ENCODE data around the gene AAK1. TPM values are rescaled to one million over a fixed set of nuclear protein-coding genes. Genes with fewer than 3 reads are reported as not detected.

The AAK1 gene
- polyA plus RNA-seq, 1 donor from 2014 or later: 26.7 TPM

DNA sequence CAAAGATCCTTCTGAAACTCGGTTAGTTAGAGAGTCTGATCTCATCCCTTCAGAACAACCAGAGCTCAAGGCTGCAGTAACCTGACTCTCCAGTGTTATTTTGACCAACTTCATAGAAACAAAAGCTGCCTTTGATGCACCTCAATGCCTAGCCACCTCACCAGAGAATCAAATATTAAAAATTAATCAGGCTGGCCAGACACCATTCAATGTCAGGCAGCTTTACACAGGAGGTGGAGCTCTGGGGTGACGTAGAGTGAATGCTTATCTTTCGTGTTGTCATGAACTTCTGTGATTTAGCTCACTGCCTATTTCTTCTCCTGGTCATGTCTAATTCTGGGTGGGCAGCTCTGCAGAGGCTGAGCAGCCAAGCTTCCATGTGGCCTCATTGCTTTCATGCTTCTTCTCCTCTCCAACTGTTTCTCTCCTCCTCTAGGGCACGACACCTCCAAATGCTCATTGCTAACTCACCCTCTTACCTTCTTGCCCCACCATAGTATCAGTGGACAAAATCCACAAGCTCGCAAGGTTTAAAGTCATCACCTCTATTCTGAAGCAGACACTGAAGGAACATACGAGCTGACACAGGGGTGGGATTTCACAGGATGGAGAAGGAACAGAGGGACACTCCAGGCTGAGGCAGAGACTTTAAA lies 39.4 kb downstream of the AAK1 start:
- Histone ChIP-seq H3K79me2 (replicated peaks; ENCODE audit: insufficient read depth, low read length) (peaks cover 4% of the 10 kb centered on the region), H3F3A (ENCODE audit: insufficient read depth, low read length, poor library complexity, severe bottlenecking) (no peaks in the 10 kb centered on the region), H3K27me3 (ENCODE audit: insufficient read depth, low read depth, low read length) (no peaks in the 10 kb centered on the region), H3K9me3 (ENCODE audit: low read length) (no peaks in the 10 kb centered on the region), H2AFZ (ENCODE audit: low read depth, low read length) (no peak overlapping the region), H3K9me2 (ENCODE audit: insufficient read depth, low read length) (no peaks in the 10 kb centered on the region), H3K27ac (ENCODE audit: low read length) (no peak overlapping the region), H3K36me3 (ENCODE audit: insufficient read depth, low read length) (no peaks in the 10 kb centered on the region), H4K20me1 (ENCODE audit: insufficient read depth) (no peaks in the 10 kb centered on the region), H3K4me3 (ENCODE audit: low read length) (no peak overlapping the region), H3K9ac (ENCODE audit: low read length) (no peak overlapping the region), H3K4me2 (ENCODE audit: low read length) (no peak overlapping the region)
- TF ChIP-seq TAF1 (IDR thresholded peaks at IDR 0.05; ENCODE audit: low read depth) (no peak), POLR2AphosphoS5 (IDR thresholded peaks at IDR 0.05) (no peak), SMC3 (conservative IDR thresholded peaks at IDR 0.05; ENCODE audit: poor library complexity) (no peak), EZH2 (IDR thresholded peaks at IDR 0.05; ENCODE audit: borderline replicate concordance, insufficient read depth, low read length, poor library complexity, severe bottlenecking) (no peak), MXI1 (conservative IDR thresholded peaks at IDR 0.05; ENCODE audit: poor library complexity, severe bottlenecking) (no peak), CTCF (IDR thresholded peaks at IDR 0.05; ENCODE audit: poor library complexity, severe bottlenecking) (no peak), EP300 (conservative IDR thresholded peaks at IDR 0.05; ENCODE audit: poor library complexity, severe bottlenecking) (no peak), RAD21 (conservative IDR thresholded peaks at IDR 0.05) (no peak)
- TF ChIP-seq, protein P1, sequence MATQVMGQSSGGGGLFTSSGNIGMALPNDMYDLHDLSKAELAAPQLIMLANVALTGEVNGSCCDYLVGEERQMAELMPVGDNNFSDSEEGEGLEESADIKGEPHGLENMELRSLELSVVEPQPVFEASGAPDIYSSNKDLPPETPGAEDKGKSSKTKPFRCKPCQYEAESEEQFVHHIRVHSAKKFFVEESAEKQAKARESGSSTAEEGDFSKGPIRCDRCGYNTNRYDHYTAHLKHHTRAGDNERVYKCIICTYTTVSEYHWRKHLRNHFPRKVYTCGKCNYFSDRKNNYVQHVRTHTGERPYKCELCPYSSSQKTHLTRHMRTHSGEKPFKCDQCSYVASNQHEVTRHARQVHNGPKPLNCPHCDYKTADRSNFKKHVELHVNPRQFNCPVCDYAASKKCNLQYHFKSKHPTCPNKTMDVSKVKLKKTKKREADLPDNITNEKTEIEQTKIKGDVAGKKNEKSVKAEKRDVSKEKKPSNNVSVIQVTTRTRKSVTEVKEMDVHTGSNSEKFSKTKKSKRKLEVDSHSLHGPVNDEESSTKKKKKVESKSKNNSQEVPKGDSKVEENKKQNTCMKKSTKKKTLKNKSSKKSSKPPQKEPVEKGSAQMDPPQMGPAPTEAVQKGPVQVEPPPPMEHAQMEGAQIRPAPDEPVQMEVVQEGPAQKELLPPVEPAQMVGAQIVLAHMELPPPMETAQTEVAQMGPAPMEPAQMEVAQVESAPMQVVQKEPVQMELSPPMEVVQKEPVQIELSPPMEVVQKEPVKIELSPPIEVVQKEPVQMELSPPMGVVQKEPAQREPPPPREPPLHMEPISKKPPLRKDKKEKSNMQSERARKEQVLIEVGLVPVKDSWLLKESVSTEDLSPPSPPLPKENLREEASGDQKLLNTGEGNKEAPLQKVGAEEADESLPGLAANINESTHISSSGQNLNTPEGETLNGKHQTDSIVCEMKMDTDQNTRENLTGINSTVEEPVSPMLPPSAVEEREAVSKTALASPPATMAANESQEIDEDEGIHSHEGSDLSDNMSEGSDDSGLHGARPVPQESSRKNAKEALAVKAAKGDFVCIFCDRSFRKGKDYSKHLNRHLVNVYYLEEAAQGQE (IDR thresholded peaks at IDR 0.05; ENCODE audit: borderline replicate concordance): no peak

- Histone ChIP-seq H4K20me1 (ENCODE audit: insufficient read depth) (no peaks in the 10 kb centered on the region), H3K9me2 (ENCODE audit: insufficient read depth, low read length) (no peaks in the 10 kb centered on the region), H3K27ac (ENCODE audit: low read length) (no peak overlapping the region), H3K36me3 (ENCODE audit: insufficient read depth, low read length) (no peaks in the 10 kb centered on the region), H3K4me3 (ENCODE audit: low read length) (no peak overlapping the region), H3F3A (ENCODE audit: insufficient read depth, low read length, poor library complexity, severe bottlenecking) (no peaks in the 10 kb centered on the region), H3K79me2 (replicated peaks; ENCODE audit: insufficient read depth, low read length) (peaks cover 4% of the 10 kb centered on the region), H3K9ac (ENCODE audit: low read length) (no peak overlapping the region), H2AFZ (ENCODE audit: low read depth, low read length) (no peak overlapping the region), H3K27me3 (ENCODE audit: insufficient read depth, low read depth, low read length) (no peaks in the 10 kb centered on the region), H3K9me3 (ENCODE audit: low read length) (no peaks in the 10 kb centered on the region), H3K4me2 (ENCODE audit: low read length) (no peak overlapping the region)
- TF ChIP-seq POLR2AphosphoS5 (IDR thresholded peaks at IDR 0.05) (no peak), EP300 (conservative IDR thresholded peaks at IDR 0.05; ENCODE audit: poor library complexity, severe bottlenecking) (no peak), TAF1 (IDR thresholded peaks at IDR 0.05; ENCODE audit: low read depth) (no peak), SMC3 (conservative IDR thresholded peaks at IDR 0.05; ENCODE audit: poor library complexity) (no peak), CTCF (IDR thresholded peaks at IDR 0.05; ENCODE audit: poor library complexity, severe bottlenecking) (no peak), EZH2 (IDR thresholded peaks at IDR 0.05; ENCODE audit: borderline replicate concordance, insufficient read depth, low read length, poor library complexity, severe bottlenecking) (no peak), MXI1 (conservative IDR thresholded peaks at IDR 0.05; ENCODE audit: poor library complexity, severe bottlenecking) (no peak), RAD21 (conservative IDR thresholded peaks at IDR 0.05) (no peak)
- TF ChIP-seq, protein P1 (IDR thresholded peaks at IDR 0.05; ENCODE audit: borderline replicate concordance): no peak
Measured at GRCh38 chr2:69603146-69603743, 40.3 kb downstream of the AAK1 start.

Measured in neural cell (in vitro differentiated cells).